ENCODE measurements around the gene DIMT1. TPM values are rescaled to one million over a fixed set of nuclear protein-coding genes. Genes with fewer than 3 reads are reported as not detected.

Gene DIMT1
- total and polyA plus RNA-seq, 2 of the 8 experiments (the other 6 are each of a cell fraction or from before 2014, with no cell fraction given) = 19.3 to 42.1 TPM

DNA sequence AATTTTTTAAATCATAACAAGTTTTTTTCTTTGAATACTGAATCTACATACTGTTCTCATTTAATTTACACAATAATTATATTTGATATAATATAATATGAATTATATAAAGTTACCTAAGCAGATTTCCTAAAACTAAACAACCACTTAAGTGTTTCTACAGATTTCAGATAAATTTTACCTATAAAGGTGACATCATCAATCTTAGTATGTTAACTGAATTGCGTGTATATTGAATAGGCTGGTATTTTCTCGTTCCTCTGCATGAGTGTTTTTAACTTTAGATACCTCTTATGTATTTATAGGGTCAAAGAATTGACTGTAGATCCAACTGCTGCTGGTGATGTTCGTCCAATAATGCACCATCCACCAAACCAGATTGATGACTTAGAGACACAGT is 30.3 kb downstream of the DIMT1 start (continued):
- TF ChIP-seq, protein P1, sequence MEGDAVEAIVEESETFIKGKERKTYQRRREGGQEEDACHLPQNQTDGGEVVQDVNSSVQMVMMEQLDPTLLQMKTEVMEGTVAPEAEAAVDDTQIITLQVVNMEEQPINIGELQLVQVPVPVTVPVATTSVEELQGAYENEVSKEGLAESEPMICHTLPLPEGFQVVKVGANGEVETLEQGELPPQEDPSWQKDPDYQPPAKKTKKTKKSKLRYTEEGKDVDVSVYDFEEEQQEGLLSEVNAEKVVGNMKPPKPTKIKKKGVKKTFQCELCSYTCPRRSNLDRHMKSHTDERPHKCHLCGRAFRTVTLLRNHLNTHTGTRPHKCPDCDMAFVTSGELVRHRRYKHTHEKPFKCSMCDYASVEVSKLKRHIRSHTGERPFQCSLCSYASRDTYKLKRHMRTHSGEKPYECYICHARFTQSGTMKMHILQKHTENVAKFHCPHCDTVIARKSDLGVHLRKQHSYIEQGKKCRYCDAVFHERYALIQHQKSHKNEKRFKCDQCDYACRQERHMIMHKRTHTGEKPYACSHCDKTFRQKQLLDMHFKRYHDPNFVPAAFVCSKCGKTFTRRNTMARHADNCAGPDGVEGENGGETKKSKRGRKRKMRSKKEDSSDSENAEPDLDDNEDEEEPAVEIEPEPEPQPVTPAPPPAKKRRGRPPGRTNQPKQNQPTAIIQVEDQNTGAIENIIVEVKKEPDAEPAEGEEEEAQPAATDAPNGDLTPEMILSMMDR (IDR thresholded peaks at IDR 0.05; ENCODE audit: control extremely low read depth in 1 of 3, insufficient read depth in 1 of 3, low read depth in 1 of 3, low read length in 3 of 3) = no peak
- no peak for TF ChIP-seq TAF7 (optimal IDR thresholded peaks at IDR 0.05; ENCODE audit: borderline replicate concordance, low read depth, low read length)
- TF ChIP-seq CREB1 (IDR thresholded peaks at IDR 0.05) = no peak
- TF ChIP-seq JUND (IDR thresholded peaks at IDR 0.05; ENCODE audit: low read length) = no peak
- TF ChIP-seq RNF2 (IDR thresholded peaks at IDR 0.05; ENCODE audit: borderline replicate concordance, low read depth, low read length, missing control alignments, poor library complexity, severe bottlenecking) = no peak
- TF ChIP-seq EGR1 (IDR thresholded peaks at IDR 0.05; ENCODE audit: borderline replicate concordance, low read depth, low read length) = no peak
